Liver (tissue), 9 donors: Measurements from ENCODE around the gene ARAP1. TPM values are rescaled to one million over a fixed set of nuclear protein-coding genes. Genes with fewer than 3 reads are reported as not detected.

ENCODE experiments used
- DNase-seq: peaks from one replicate; pipeline ENCODE4 v3.0.0-alpha.2; 2017; ENCODE audit warnings: low spot score
- H3K27ac ChIP-seq, 2 donors: one replicate each; pipeline ENCODE4 v1.7.0; 2013; ENCODE audit warnings: inconsistent platforms in 2 of 2, low read length in 2 of 2, control low read depth in 1 of 2, low read depth in 1 of 2, mild to moderate bottlenecking in 1 of 2
- H3K27me3 ChIP-seq, 4 donors: one replicate each; pipeline versions ENCODE4 v1.6.1 to v1.7.0; 2013; ENCODE audit warnings: low read length in 3 of 4, inconsistent platforms in 1 of 4, mild to moderate bottlenecking in 1 of 4, moderate library complexity in 1 of 4; ENCODE audit not compliant: control insufficient read depth in 4 of 4, insufficient read depth in 4 of 4
- H3K36me3 ChIP-seq, 4 donors: one replicate each; pipeline versions ENCODE4 v1.6.1 to v1.7.0; 2013; ENCODE audit warnings: low read length in 3 of 4, mild to moderate bottlenecking in 3 of 4, low read depth in 1 of 4, moderate library complexity in 1 of 4; ENCODE audit not compliant: control insufficient read depth in 4 of 4, insufficient read depth in 3 of 4
- H3K4me1 ChIP-seq, 4 donors: one replicate each; pipeline versions ENCODE4 v1.6.1 to v1.7.0; 2013; ENCODE audit warnings: low read length in 3 of 4, mild to moderate bottlenecking in 3 of 4, moderate library complexity in 1 of 4; ENCODE audit not compliant: control insufficient read depth in 4 of 4, insufficient read depth in 4 of 4
- H3K4me3 ChIP-seq, 3 donors: one replicate each; pipeline versions ENCODE4 v1.6.1 to v1.7.0; 2013; ENCODE audit warnings: low read length in 3 of 3, control low read depth in 1 of 3, low read depth in 1 of 3, mild to moderate bottlenecking in 1 of 3
- H3K9ac ChIP-seq, 2 donors: one replicate each; pipeline ENCODE4 v1.7.0; 2013; ENCODE audit warnings: low read length in 2 of 2, mild to moderate bottlenecking in 2 of 2, moderate library complexity in 2 of 2, control low read depth in 1 of 2, low read depth in 1 of 2
- H3K9me3 ChIP-seq, 4 donors: one replicate each; pipeline versions ENCODE4 v1.6.1 to v1.7.0; 2013; ENCODE audit warnings: low read length in 3 of 4; ENCODE audit not compliant: control insufficient read depth in 4 of 4
- ATF3 ChIP-seq: IDR thresholded peaks from 2 replicates; pipeline ENCODE4 v1.6.1; 2016; ENCODE audit warnings: antibody characterized with exemption
- CTCF ChIP-seq: fragments of 150-350 bp; IDR thresholded peaks from 2 replicates; pipeline ENCODE4 v1.5.1; 2017; ENCODE audit warnings: improper control_type of control experiment, low read depth, low read length; ENCODE audit not compliant: missing input control
- EGR1 ChIP-seq, 2 donors: IDR thresholded peaks; 2 replicates each; pipeline ENCODE4 v1.6.1; 2016 to 2018; ENCODE audit warnings: antibody characterized with exemption in 2 of 2, low read depth in 2 of 2
- FOXA1 ChIP-seq: IDR thresholded peaks from 2 replicates; pipeline ENCODE4 v1.6.1; 2016; ENCODE audit warnings: antibody characterized with exemption
- FOXA2 ChIP-seq: IDR thresholded peaks from 2 replicates; pipeline ENCODE4 v1.6.1; 2016; ENCODE audit warnings: antibody characterized with exemption
- GABPA ChIP-seq, 2 donors: IDR thresholded peaks in 1 of 2; conservative IDR thresholded peaks in 1 of 2; 2 replicates each; pipeline ENCODE4 v1.6.1; 2016; ENCODE audit warnings: antibody characterized with exemption in 2 of 2, mild to moderate bottlenecking in 1 of 2, moderate library complexity in 1 of 2
- HNF4A ChIP-seq, 2 donors: conservative IDR thresholded peaks; 2 replicates each; pipeline ENCODE4 v1.6.1; 2016; ENCODE audit warnings: antibody characterized with exemption in 2 of 2, mild to moderate bottlenecking in 2 of 2
- HNF4G ChIP-seq: IDR thresholded peaks from 2 replicates; pipeline ENCODE4 v1.6.1; 2016; ENCODE audit warnings: antibody characterized with exemption
- JUND ChIP-seq, 2 donors: IDR thresholded peaks; 2 replicates each; pipeline ENCODE4 v1.6.1; 2016; ENCODE audit warnings: antibody characterized with exemption in 2 of 2
- MAX ChIP-seq: IDR thresholded peaks from 2 replicates; pipeline ENCODE4 v1.6.1; 2016; ENCODE audit warnings: antibody characterized with exemption
- NR2F2 ChIP-seq: IDR thresholded peaks from 2 replicates; pipeline ENCODE4 v1.6.1; 2016; ENCODE audit warnings: antibody characterized with exemption
- RAD21 ChIP-seq, 2 donors: IDR thresholded peaks; 2 replicates each; pipeline ENCODE4 v1.6.1; 2016; ENCODE audit warnings: antibody characterized with exemption in 2 of 2, mild to moderate bottlenecking in 2 of 2
- SP1 ChIP-seq: IDR thresholded peaks from 2 replicates; pipeline ENCODE4 v1.6.1; 2018; ENCODE audit warnings: antibody characterized with exemption, mild to moderate bottlenecking
- TAF1 ChIP-seq: conservative IDR thresholded peaks from 2 replicates; pipeline ENCODE4 v1.6.1; 2016; ENCODE audit warnings: antibody characterized with exemption, mild to moderate bottlenecking
- YY1 ChIP-seq: IDR thresholded peaks from 2 replicates; pipeline ENCODE4 v1.6.1; 2016; ENCODE audit warnings: antibody characterized with exemption, mild to moderate bottlenecking
- ZBTB33 ChIP-seq: IDR thresholded peaks from 2 replicates; pipeline ENCODE4 v1.6.1; 2016; ENCODE audit warnings: antibody characterized with exemption
- WGBS: extraction: QIAGEN DNeasy Blood & Tissue Kit; methylation state at CpG from one replicate; pipeline ENCODE4 v1.1.7; 2013; 5-methylcytosine and 5-hydroxymethylcytosine counted together
- polyA plus RNA-seq, 2 donors: library from polyadenylated mRNA; stranded (reverse) in 1 of 2; unstranded in 1 of 2; fragments of 200-250 nt in 1 of 2; fragments of >200 nt in 1 of 2; fragmentation: Nextera tagmentation in 1 of 2; extraction: Ambion mirVana in 1 of 2; gene quantifications; one replicate each; pipeline versions ENCODE4 v1.2.1 to v1.2.3, GENCODE V29; 2013 to 2015
- total RNA-seq, 2 donors: library from RNA; depleted of rRNA; stranded (reverse); fragments of >200 nt; gene quantifications; one replicate each; pipeline ENCODE4 v1.2.3, GENCODE V29; 2014
- donor health status: healthy.
- donor health status: healthy.
- donor health status: healthy.
- donor health status: healthy.
- donor health status: healthy.

The ARAP1 gene
- total and polyA plus RNA-seq, 4 donors, result 14.4 to 77.8 (median 43.5) TPM

GRCh38 chr11:72671152-72672099 lies 80.8 kb downstream of the ARAP1 start:
- H3K27ac ChIP-seq, result no peak overlapping the region
- H3K27me3 ChIP-seq, result peaks cover 0 to 19% (median 3%) of the 10 kb centered on the region in 4 donors
- WGBS, result 57% methylated on average over 8 of the region's 8 CpGs
- H3K9ac ChIP-seq, result no peak overlapping the region
- peaks cover 0 to 13% (median 4%) of the 10 kb centered on the region in 4 donors for H3K9me3 ChIP-seq
- H3K4me3 ChIP-seq, result no peak overlapping the region
- TF ChIP-seq HNF4A (conservative IDR thresholded peaks at IDR 0.05) (no peak), ZBTB33 (no peak), FOXA1 (no peak), EGR1 (IDR thresholded peaks at IDR 0.05; ENCODE audit: low read depth in 2 of 2) (no peak)
- no peaks in the 10 kb centered on the region for H3K36me3 ChIP-seq
- no peak for DNase-seq
- H3K4me1 ChIP-seq, result no peaks in the 10 kb centered on the region

- no peak for TF ChIP-seq YY1
- no peak for TF ChIP-seq EGR1 (IDR thresholded peaks at IDR 0.05; ENCODE audit: low read depth in 2 of 2)
- no peak for TF ChIP-seq FOXA2
- TF ChIP-seq ATF3, result no peak
- no peak for TF ChIP-seq JUND (IDR thresholded peaks at IDR 0.05)
- no peak for TF ChIP-seq SP1
- TF ChIP-seq RAD21 (IDR thresholded peaks at IDR 0.05), result no peak
- TF ChIP-seq CTCF, result no peak
- TF ChIP-seq NR2F2, result no peak
- Histone ChIP-seq H3K27me3 (peaks cover 0 to 19% (median under 1%) of the 10 kb centered on the region in 4 donors), H3K9me3 (peaks cover 0 to 13% (median 4%) of the 10 kb centered on the region in 4 donors), H3K9ac (no peak overlapping the region), H3K4me1 (no peaks in the 10 kb centered on the region), H3K4me3 (no peak overlapping the region), H3K27ac (no peak overlapping the region), H3K36me3 (no peaks in the 10 kb centered on the region)
- no peak for DNase-seq
- 60% methylated on average over 4 of the region's 4 CpGs for WGBS
Observed at GRCh38 chr11:72670041-72670440, 82.2 kb downstream of the ARAP1 start.

GRCh38 chr11:72669527-72669926 lies 82.7 kb downstream of the ARAP1 start:
- 79% methylated on average over 8 of the region's 8 CpGs for WGBS
- Histone ChIP-seq H3K9ac (no peak overlapping the region), H3K4me1 (no peaks in the 10 kb centered on the region), H3K27ac (no peak overlapping the region), H3K9me3 (peaks cover 0 to 13% (median 4%) of the 10 kb centered on the region in 4 donors), H3K4me3 (no peak overlapping the region), H3K27me3 (peaks cover 0 to 19% (median under 1%) of the 10 kb centered on the region in 4 donors), H3K36me3 (no peaks in the 10 kb centered on the region)
- no peak for DNase-seq
- TF ChIP-seq TAF1 (no peak), ATF3 (no peak), NR2F2 (no peak), MAX (no peak), HNF4G (no peak), SP1 (no peak), GABPA (IDR thresholded peaks at IDR 0.05 in 1 of 2, conservative IDR thresholded peaks at IDR 0.05 in 1 of 2) (no peak), ZBTB33 (no peak), HNF4A (conservative IDR thresholded peaks at IDR 0.05) (no peak)
